SK-N-SH treated with all-trans-retinoic acid at 6 μM for 48 hours (cell line): ENCODE data around the gene TMEM187.

ENCODE experiments used
- ATAC-seq: fragments of 200-7000 bp; cut with Tn5 transposase; 3 replicates; pipeline ENCODE4 v1.9.1; 2020; ENCODE audit warnings: mild to moderate bottlenecking, moderate library complexity
- BACH2 ChIP-seq: fragments of 250-450 bp; sonication (Bioruptor Pico); IDR thresholded peaks from 2 replicates; pipeline ENCODE4 v1.9.0; 2021; ENCODE audit warnings: mild to moderate bottlenecking, borderline replicate concordance
- CSDC2 ChIP-seq: fragments of 250-450 bp; sonication (Bioruptor Pico); IDR thresholded peaks from 2 replicates; pipeline ENCODE4 v1.5.0; 2020; ENCODE audit warnings: mild to moderate bottlenecking, moderate library complexity
- GLIS3 ChIP-seq: fragments of 250-450 bp; sonication (Bioruptor Pico); IDR thresholded peaks from 2 replicates; pipeline ENCODE4 v1.5.0; 2020; ENCODE audit warnings: mild to moderate bottlenecking, moderate library complexity
- OSR1 ChIP-seq: fragments of 250-450 bp; sonication (Bioruptor Pico); IDR thresholded peaks from 2 replicates; pipeline ENCODE4 v1.8.0; 2022; ENCODE audit warnings: moderate library complexity, mild to moderate bottlenecking, inconsistent platforms
- PPARA ChIP-seq: fragments of 250-450 bp; sonication (Bioruptor Pico); IDR thresholded peaks from 2 replicates; pipeline ENCODE4 v1.5.0; 2020; ENCODE audit warnings: mild to moderate bottlenecking, borderline replicate concordance
- RARB ChIP-seq: fragments of 250-450 bp; sonication (Bioruptor Pico); IDR thresholded peaks from 2 replicates; pipeline ENCODE4 v1.8.0; 2021; ENCODE audit warnings: mild to moderate bottlenecking, moderate library complexity
- SNAI2 ChIP-seq: fragments of 250-450 bp; sonication (Bioruptor Pico); IDR thresholded peaks from 2 replicates; pipeline ENCODE4 v1.5.0; 2020; ENCODE audit warnings: mild to moderate bottlenecking, moderate library complexity
- TCF4 ChIP-seq: fragments of 250-450 bp; sonication (Bioruptor Pico); IDR thresholded peaks from 2 replicates; pipeline ENCODE4 v1.8.0; 2021; ENCODE audit warnings: mild to moderate bottlenecking, moderate library complexity, borderline replicate concordance
- ZC3H10 ChIP-seq: fragments of 250-450 bp; sonication (Bioruptor Pico); IDR thresholded peaks from 2 replicates; pipeline ENCODE4 v1.5.1; 2021; ENCODE audit warnings: mild to moderate bottlenecking, moderate library complexity
- ZFP3 ChIP-seq: fragments of 250-450 bp; sonication (Bioruptor Pico); IDR thresholded peaks from 2 replicates; pipeline ENCODE4 v1.5.0; 2020; ENCODE audit warnings: mild to moderate bottlenecking, moderate library complexity
- ZFP30 ChIP-seq: fragments of 450-650 bp; formaldehyde crosslinking; IDR thresholded peaks from 2 replicates; pipeline ENCODE4 v1.5.0; 2022; ENCODE audit warnings: mild to moderate bottlenecking, moderate library complexity
- ZNF565 ChIP-seq: fragments of 450-650 bp; formaldehyde crosslinking; conservative IDR thresholded peaks from 2 replicates; pipeline ENCODE4 v1.5.0; 2020; ENCODE audit warnings: low read depth, mild to moderate bottlenecking, moderate library complexity
- ZNF8 ChIP-seq: fragments of 450-650 bp; formaldehyde crosslinking; IDR thresholded peaks from 2 replicates; pipeline ENCODE4 v1.5.0; 2020; ENCODE audit warnings: mild to moderate bottlenecking, moderate library complexity
- TF ChIP-seq, protein P1 (sequence below): fragments of 250-450 bp; sonication (Bioruptor Pico); IDR thresholded peaks from 2 replicates; pipeline ENCODE4 v1.5.1; 2020; ENCODE audit warnings: low read depth, mild to moderate bottlenecking, moderate library complexity
- TF ChIP-seq, protein P2 (sequence below): fragments of 250-450 bp; sonication (Bioruptor Pico); IDR thresholded peaks from 2 replicates; pipeline ENCODE4 v1.8.0; 2021; ENCODE audit warnings: low read depth, mild to moderate bottlenecking, moderate library complexity, borderline replicate concordance
- TF ChIP-seq, protein P3 (sequence below): fragments of 250-450 bp; sonication (Bioruptor Pico); IDR thresholded peaks from 2 replicates; pipeline ENCODE4 v1.5.0; 2020; ENCODE audit warnings: mild to moderate bottlenecking, moderate library complexity

The TMEM187 gene

DNA sequence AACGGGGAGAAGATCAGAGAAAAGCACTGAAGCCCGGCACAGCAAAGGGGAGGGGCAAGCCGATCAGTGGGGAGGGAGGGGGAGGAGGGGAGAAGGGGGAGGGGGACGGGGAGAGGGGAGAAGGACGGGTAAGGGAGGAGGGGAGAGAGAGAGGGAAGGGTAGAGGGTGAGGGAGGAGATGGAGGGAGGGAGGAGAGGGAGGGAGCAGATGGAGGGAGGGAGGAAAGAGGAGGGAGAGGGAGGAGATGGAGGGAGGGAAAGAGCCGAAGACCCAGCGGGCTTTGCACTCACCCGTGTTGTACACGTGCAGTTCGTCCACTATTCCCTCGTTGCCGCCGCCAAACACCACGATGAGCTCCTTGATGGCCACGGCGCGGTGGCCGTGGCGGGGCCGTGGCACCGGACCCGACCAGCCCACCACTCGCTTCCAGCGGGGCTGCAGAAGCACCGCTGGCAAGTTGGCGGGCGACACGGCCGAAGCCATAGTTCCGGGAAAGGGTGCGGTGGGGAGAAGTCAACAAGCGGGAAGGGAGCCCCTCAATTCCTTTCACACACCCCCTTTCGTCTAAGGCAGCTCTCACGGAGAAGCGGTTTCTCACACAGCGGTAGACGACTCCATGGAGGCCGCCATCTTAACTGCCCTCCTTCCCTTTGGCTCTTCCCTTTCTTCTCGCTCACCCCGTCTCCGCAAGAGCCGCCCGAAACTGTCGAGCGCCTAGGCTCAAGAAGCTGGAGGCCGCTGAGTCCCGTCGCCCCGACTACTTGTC is 2.0 kb upstream of the TMEM187 start:
- no peak for TF ChIP-seq CSDC2 (CRISPR knock-in tag)
- TF ChIP-seq, protein P1, sequence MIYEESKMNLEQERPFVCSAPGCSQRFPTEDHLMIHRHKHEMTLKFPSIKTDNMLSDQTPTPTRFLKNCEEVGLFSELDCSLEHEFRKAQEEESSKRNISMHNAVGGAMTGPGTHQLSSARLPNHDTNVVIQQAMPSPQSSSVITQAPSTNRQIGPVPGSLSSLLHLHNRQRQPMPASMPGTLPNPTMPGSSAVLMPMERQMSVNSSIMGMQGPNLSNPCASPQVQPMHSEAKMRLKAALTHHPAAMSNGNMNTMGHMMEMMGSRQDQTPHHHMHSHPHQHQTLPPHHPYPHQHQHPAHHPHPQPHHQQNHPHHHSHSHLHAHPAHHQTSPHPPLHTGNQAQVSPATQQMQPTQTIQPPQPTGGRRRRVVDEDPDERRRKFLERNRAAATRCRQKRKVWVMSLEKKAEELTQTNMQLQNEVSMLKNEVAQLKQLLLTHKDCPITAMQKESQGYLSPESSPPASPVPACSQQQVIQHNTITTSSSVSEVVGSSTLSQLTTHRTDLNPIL (CRISPR knock-in tag), result no peak
- TF ChIP-seq, protein P2, sequence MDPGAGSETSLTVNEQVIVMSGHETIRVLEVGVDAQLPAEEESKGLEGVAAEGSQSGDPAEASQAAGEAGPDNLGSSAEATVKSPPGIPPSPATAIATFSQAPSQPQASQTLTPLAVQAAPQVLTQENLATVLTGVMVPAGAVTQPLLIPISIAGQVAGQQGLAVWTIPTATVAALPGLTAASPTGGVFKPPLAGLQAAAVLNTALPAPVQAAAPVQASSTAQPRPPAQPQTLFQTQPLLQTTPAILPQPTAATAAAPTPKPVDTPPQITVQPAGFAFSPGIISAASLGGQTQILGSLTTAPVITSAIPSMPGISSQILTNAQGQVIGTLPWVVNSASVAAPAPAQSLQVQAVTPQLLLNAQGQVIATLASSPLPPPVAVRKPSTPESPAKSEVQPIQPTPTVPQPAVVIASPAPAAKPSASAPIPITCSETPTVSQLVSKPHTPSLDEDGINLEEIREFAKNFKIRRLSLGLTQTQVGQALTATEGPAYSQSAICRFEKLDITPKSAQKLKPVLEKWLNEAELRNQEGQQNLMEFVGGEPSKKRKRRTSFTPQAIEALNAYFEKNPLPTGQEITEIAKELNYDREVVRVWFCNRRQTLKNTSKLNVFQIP (CRISPR knock-in tag), result no peak
- TF ChIP-seq RARB (CRISPR knock-in tag), result no peak
- no peak for TF ChIP-seq ZNF8 (CRISPR knock-in tag)
- TF ChIP-seq OSR1, result no peak
- no peak for TF ChIP-seq TCF4 (CRISPR knock-in tag)
- no peak for TF ChIP-seq ZNF565 (CRISPR knock-in tag)
- TF ChIP-seq GLIS3 (CRISPR knock-in tag), result no peak
- ATAC-seq, result peak; percentile 46

DNA sequence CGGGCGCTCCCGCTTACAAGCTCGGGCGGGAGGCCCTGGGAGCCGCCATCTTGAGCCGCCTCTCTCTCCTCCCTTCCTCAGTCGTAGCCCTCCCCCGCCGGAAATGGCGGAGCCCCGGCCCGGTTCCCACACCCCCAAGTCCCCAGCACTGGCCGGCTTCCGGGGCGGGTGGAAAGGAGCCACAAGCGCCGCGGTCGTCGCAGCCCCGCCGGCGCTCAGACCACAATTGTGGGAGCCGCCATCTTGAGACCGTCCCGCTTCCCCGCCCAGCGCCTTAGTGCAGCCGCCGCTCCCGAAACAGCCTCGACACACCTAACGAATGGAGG is 1.5 kb upstream of the TMEM187 start:
- ATAC-seq, result peak; percentile 77
- TF ChIP-seq, protein P3, sequence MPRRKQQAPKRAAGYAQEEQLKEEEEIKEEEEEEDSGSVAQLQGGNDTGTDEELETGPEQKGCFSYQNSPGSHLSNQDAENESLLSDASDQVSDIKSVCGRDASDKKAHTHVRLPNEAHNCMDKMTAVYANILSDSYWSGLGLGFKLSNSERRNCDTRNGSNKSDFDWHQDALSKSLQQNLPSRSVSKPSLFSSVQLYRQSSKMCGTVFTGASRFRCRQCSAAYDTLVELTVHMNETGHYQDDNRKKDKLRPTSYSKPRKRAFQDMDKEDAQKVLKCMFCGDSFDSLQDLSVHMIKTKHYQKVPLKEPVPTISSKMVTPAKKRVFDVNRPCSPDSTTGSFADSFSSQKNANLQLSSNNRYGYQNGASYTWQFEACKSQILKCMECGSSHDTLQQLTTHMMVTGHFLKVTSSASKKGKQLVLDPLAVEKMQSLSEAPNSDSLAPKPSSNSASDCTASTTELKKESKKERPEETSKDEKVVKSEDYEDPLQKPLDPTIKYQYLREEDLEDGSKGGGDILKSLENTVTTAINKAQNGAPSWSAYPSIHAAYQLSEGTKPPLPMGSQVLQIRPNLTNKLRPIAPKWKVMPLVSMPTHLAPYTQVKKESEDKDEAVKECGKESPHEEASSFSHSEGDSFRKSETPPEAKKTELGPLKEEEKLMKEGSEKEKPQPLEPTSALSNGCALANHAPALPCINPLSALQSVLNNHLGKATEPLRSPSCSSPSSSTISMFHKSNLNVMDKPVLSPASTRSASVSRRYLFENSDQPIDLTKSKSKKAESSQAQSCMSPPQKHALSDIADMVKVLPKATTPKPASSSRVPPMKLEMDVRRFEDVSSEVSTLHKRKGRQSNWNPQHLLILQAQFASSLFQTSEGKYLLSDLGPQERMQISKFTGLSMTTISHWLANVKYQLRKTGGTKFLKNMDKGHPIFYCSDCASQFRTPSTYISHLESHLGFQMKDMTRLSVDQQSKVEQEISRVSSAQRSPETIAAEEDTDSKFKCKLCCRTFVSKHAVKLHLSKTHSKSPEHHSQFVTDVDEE (CRISPR knock-in tag), result 0 out of 2 replicates have a peak, but pooled peaks have one; percentile 4
- TF ChIP-seq ZC3H10 (CRISPR knock-in tag) (no peak), SNAI2 (CRISPR knock-in tag) (no peak), ZNF8 (CRISPR knock-in tag) (no peak)

DNA sequence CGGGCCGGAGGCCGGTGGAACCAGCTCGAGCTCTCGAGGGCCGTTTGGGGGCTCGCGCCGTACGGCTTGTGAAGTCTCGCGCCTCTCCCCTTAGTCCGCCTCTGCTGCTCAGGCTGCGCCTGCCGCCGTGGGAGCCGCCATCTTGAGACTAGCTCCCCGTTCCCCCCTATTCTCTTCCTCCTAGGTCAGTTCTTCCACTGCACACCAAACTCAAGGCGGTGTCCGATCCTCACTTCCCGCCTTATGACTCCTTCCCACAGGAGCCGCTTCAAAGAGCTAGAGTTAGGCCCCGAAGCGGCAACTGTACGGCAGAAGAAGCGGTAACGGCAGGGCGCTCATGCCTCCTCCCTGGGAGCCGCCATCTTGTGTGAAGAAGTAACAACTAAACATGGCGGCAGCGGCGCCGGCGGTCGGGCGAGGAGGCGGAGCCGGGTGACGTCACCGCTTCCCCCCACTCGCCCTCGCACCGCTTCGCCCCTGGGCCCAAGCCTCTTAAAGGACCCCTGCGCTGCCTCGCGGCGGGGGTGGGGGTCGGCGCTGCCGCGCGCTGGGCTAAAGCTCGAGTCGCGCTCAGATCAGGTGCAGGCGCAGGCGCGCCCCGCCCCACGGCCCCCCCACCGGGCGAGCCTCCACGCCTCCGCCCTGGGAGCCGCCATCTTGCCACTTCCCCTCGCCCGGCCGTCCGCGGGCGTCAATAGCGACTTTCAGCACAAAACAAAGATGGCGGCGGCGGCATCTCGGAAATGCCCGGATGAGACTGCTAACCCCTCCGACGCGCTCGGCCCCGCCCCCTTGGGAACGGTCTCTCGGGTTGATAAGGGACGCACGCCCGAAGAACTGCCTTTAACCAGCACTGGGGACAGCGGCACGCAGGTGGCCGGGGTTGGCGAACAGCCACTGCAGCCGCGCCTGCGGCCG is 845 bp upstream of the TMEM187 start, which contains the start of gene HCFC1:
TSS of gene HCFC1 (minus strand) at position 369 of the 918 bp plus-strand sequence. CDS start 978 bp downstream, outside the sequence.
- TF ChIP-seq, protein P1 (CRISPR knock-in tag), result no peak
- TF ChIP-seq PPARA (CRISPR knock-in tag) (no peak), BACH2 (CRISPR knock-in tag) (no peak), RARB (CRISPR knock-in tag) (no peak), ZFP30 (CRISPR knock-in tag) (peak; percentile 28; the same call in 1 of the 2 replicates), SNAI2 (CRISPR knock-in tag) (0 out of 2 replicates have a peak, but pooled peaks have one; percentile 57), ZFP3 (CRISPR knock-in tag) (0 out of 2 replicates have a peak, but pooled peaks have one; percentile 54)
- TF ChIP-seq, protein P3 (CRISPR knock-in tag), result 0 out of 2 replicates have a peak, but pooled peaks have one; percentile 47
- ATAC-seq, result peak; percentile 67
